B cell (primary cell): Measurements from ENCODE around the gene STX17. TPM values are rescaled to one million over a fixed set of nuclear protein-coding genes. Genes with fewer than 3 reads are reported as not detected.
A peak's percentile ranks its signal among the peaks of the same experiment; 100 is the strongest.

Experiments
- ATAC-seq: fragments of 200-7000 bp; cut with Tn5 transposase; one replicate; pipeline ENCODE4 v1.10.0; 2021; ENCODE audit warnings: low read depth, mild to moderate bottlenecking, moderate number of reproducible peaks, moderate library complexity
- CTCF ChIA-PET: fragments of 350-600 bp; sonication (Branson Sonifier 250); formaldehyde crosslinking; loops from one replicate; lab custom pipeline; 2021; ENCODE audit warnings: antibody characterized with exemption, inconsistent platforms; lab: Charles Lee
- POLR2A ChIA-PET: fragments of 350-600 bp; sonication (Branson Sonifier 250); formaldehyde crosslinking; loops from one replicate; lab custom pipeline; 2021; ENCODE audit warnings: antibody characterized with exemption; lab: Charles Lee
- DNase-seq: peaks from one replicate; pipeline ENCODE4 v3.0.0; 2013
- H2AFZ ChIP-seq: 2 replicates; pipeline ENCODE4 v1.6.1; 2012; ENCODE audit warnings: mild to moderate bottlenecking, low read depth, low read length; ENCODE audit not compliant: insufficient read depth, poor library complexity, severe bottlenecking
- H3K27ac ChIP-seq, 2 donors: 1 replicate in 1 of 2; 2 replicates in 1 of 2; pipeline ENCODE4 v1.5.1; 2012 to 2013; ENCODE audit warnings: low read length in 2 of 2, mild to moderate bottlenecking in 2 of 2, moderate library complexity in 1 of 2
- H3K27me3 ChIP-seq, 4 experiments: fragments of 200-600 bp in 1 of 4; sonication (generic) in 1 of 4; replicated peaks in 1 of 4; 1 replicate in 2 of 4; 2 replicates in 2 of 4; pipeline versions ENCODE4 v1.6.1 to v1.7.0; 2013 to 2016; ENCODE audit warnings: low read length in 3 of 4, mild to moderate bottlenecking in 2 of 4, mixed read lengths in 1 of 4, moderate library complexity in 1 of 4; ENCODE audit not compliant: insufficient read depth in 4 of 4, control insufficient read depth in 3 of 4; ENCODE audit errors: control extremely low read depth in 1 of 4
- H3K36me3 ChIP-seq, 2 experiments: replicated peaks in 1 of 2; 1 replicate in 1 of 2; 2 replicates in 1 of 2; pipeline versions ENCODE4 v1.6.1 to v1.7.1; 2013; ENCODE audit warnings: low read length in 1 of 2; ENCODE audit not compliant: insufficient read depth in 2 of 2, control insufficient read depth in 1 of 2; ENCODE audit errors: control extremely low read depth in 1 of 2, extremely low read depth in 1 of 2
- H3K4me1 ChIP-seq, 2 donors: fragments of 200-600 bp in 1 of 2; sonication (generic) in 1 of 2; 1 replicate in 1 of 2; 2 replicates in 1 of 2; pipeline versions ENCODE4 v1.5.1 to v1.6.1; 2013 to 2017; ENCODE audit warnings: low read length in 2 of 2; ENCODE audit not compliant: control insufficient read depth in 2 of 2, insufficient read depth in 2 of 2
- H3K4me2 ChIP-seq: replicated peaks from 2 replicates; pipeline ENCODE3; 2012; ENCODE audit warnings: mild to moderate bottlenecking, low read depth, low read length; ENCODE audit not compliant: poor library complexity, severe bottlenecking
- H3K4me3 ChIP-seq, 5 experiments: fragments of 200-600 bp in 1 of 5; sonication (generic) in 1 of 5; 1 replicate in 3 of 5; 2 replicates in 2 of 5; pipeline versions ENCODE4 v1.5.1 to v1.7.0; 2011 to 2016; ENCODE audit warnings: low read length in 4 of 5, mild to moderate bottlenecking in 4 of 5, low read depth in 2 of 5, control low read depth in 1 of 5, moderate library complexity in 1 of 5; ENCODE audit not compliant: insufficient read depth in 1 of 5; ENCODE audit errors: control extremely low read depth in 1 of 5, extremely low read depth in 1 of 5
- H3K79me2 ChIP-seq: fragments of 200-600 bp; sonication (generic); one replicate; pipeline ENCODE4 v1.6.0; 2016; ENCODE audit warnings: low read length; ENCODE audit not compliant: control insufficient read depth, insufficient read depth
- H3K9ac ChIP-seq: fragments of 200-600 bp; sonication (generic); 2 replicates; pipeline ENCODE4 v1.6.1; 2017; ENCODE audit warnings: mild to moderate bottlenecking, low read length, moderate library complexity
- H3K9me3 ChIP-seq, 3 donors: one replicate each; pipeline versions ENCODE4 v1.6.1 to v1.7.1; 2013; ENCODE audit warnings: low read length in 2 of 3; ENCODE audit not compliant: control insufficient read depth in 2 of 3, insufficient read depth in 1 of 3; ENCODE audit errors: control extremely low read depth in 1 of 3
- H4K20me1 ChIP-seq: 2 replicates; pipeline ENCODE4 v1.6.0; 2012; ENCODE audit warnings: mild to moderate bottlenecking, low read length; ENCODE audit not compliant: insufficient read depth, control insufficient read depth, poor library complexity, severe bottlenecking
- H3K27ac Mint-ChIP-seq: one replicate; pipeline ENCODE4 v1.8.0; 2021; ENCODE audit warnings: mixed read lengths
- H3K27me3 Mint-ChIP-seq: one replicate; pipeline ENCODE4 v1.8.0; 2021; ENCODE audit warnings: mixed read lengths
- H3K4me1 Mint-ChIP-seq: one replicate; pipeline ENCODE4 v1.8.0; 2021; ENCODE audit warnings: mixed read lengths
- H3K4me3 Mint-ChIP-seq: one replicate; pipeline ENCODE4 v1.8.0; 2021; ENCODE audit warnings: mixed read lengths
- H3K9me3 Mint-ChIP-seq: one replicate; pipeline ENCODE4 v1.8.0; 2022; ENCODE audit warnings: mixed read lengths; ENCODE audit not compliant: insufficient read depth
- CTCF ChIP-seq: fragments of 200-600 bp; IDR thresholded peaks from one replicate; pipeline ENCODE4 v1.8.0; 2022; ENCODE audit warnings: antibody characterized with exemption, mild to moderate bottlenecking
- EZH2 ChIP-seq: IDR thresholded peaks from 2 replicates; pipeline ENCODE4 v1.6.1; 2012; ENCODE audit warnings: borderline replicate concordance, low read depth, mild to moderate bottlenecking, moderate library complexity, low read length; ENCODE audit not compliant: insufficient read depth, poor library complexity, severe bottlenecking
- WGBS: methylation state at CpG from one replicate; pipeline ENCODE4 v1.1.5; 2013; ENCODE audit warnings: missing lambda C conversion rate; ENCODE audit not compliant: insufficient coverage; 5-methylcytosine and 5-hydroxymethylcytosine counted together
- intact Hi-C: fragments of 100-400 bp; cut with micrococcal nuclease; formaldehyde crosslinking; loops from one replicate; pipeline ENCODE4 v1.10.0; 2022
- polyA plus RNA-seq: library from polyadenylated mRNA; depleted of rRNA; stranded (reverse); fragments of >200 nt; gene quantifications from 2 replicates; pipeline ENCODE4 v1.2.3, GENCODE V29; 2012
- total RNA-seq, 2 donors: library from RNA; stranded (reverse); fragments of 120-200 nt in 1 of 2; gene quantifications; 1 replicate in 1 of 2; 2 replicates in 1 of 2; pipeline versions ENCODE4 v1.2.3 to v1.2.4, GENCODE V29; 2013 to 2022

Gene STX17
- total and polyA plus RNA-seq, 2 donors (not counting 1 experiment from before 2014, with no cell fraction given), result 7.2 to 40.2 TPM

GRCh38 chr9:99873943-99874584, 32.4 kb upstream of the STX17 start:
- TF ChIP-seq EZH2 (no peak), CTCF (no peak)
- no peak overlapping the region for H3K4me3 Mint-ChIP-seq
- H3K27me3 Mint-ChIP-seq, result peaks cover 3% of the 10 kb centered on the region
- DNase-seq (no peak), ATAC-seq (no peak)
- Histone ChIP-seq H3K4me1 (peaks cover 0 to 3% of the 10 kb centered on the region in 2 donors), H3K27me3 (no peaks in the 10 kb centered on the region), H3K79me2 (no peaks in the 10 kb centered on the region), H3K9ac (no peak overlapping the region), H3K4me3 (no peak overlapping the region), H3K4me2 (no peak overlapping the region), H4K20me1 (no peaks in the 10 kb centered on the region), H2AFZ (no peak overlapping the region), H3K36me3 (no peaks in the 10 kb centered on the region), H3K9me3 (peaks cover 1 to 10% (median 8%) of the 10 kb centered on the region in 3 donors), H3K27ac (no peak overlapping the region)
- CTCF ChIA-PET, result no interaction called here
- peaks cover 4% of the 10 kb centered on the region for H3K4me1 Mint-ChIP-seq
- peaks cover 3% of the 10 kb centered on the region for H3K9me3 Mint-ChIP-seq
- WGBS, result no CpG with 5 or more reads among the region's 4 CpGs
- H3K27ac Mint-ChIP-seq, result no peak overlapping the region
- POLR2A ChIA-PET, result no interaction called here
- intact Hi-C loops, result no loop called here

GRCh38 chr9:99876190-99876589, 30.3 kb upstream of the STX17 start:
- H3K27ac ChIP-seq, result peak overlapping the region in 1 of 2 donors; percentile 48
- TF ChIP-seq EZH2 (no peak), CTCF (no peak)
- DNase-seq, result peak; percentile 58
- Mint-ChIP-seq H3K4me1 (peaks cover 4% of the 10 kb centered on the region), H3K9me3 (peaks cover 3% of the 10 kb centered on the region), H3K27me3 (peaks cover 3% of the 10 kb centered on the region), H3K4me3 (no peak overlapping the region), H3K27ac (no peak overlapping the region)
- no peaks in the 10 kb centered on the region for H3K27me3 ChIP-seq
- no peaks in the 10 kb centered on the region for H3K36me3 ChIP-seq
- no peak overlapping the region for H2AFZ ChIP-seq
- intact Hi-C loops, result no loop called here
- H4K20me1 ChIP-seq, result no peaks in the 10 kb centered on the region
- H3K9ac ChIP-seq, result no peak overlapping the region
- H3K79me2 ChIP-seq, result no peaks in the 10 kb centered on the region
- peaks cover 0 to 3% of the 10 kb centered on the region in 2 donors for H3K4me1 ChIP-seq
- no peak overlapping the region for H3K4me3 ChIP-seq
- H3K4me2 ChIP-seq, result no peak overlapping the region
- ChIA-PET CTCF (no interaction called here), POLR2A (no interaction called here)
- H3K9me3 ChIP-seq, result peaks cover 1 to 10% (median 8%) of the 10 kb centered on the region in 3 donors
- ATAC-seq, result peak; percentile 61
- WGBS, result no CpG with 5 or more reads among the region's 2 CpGs
